Stimulated activated CD4-positive, alpha-beta T cell treated with anti-CD3 and anti-CD28 coated beads, Interleukin-12 subunit alpha, Interleukin-12 subunit beta, amount 100 ng/mL, for 48 hours (primary cell): ENCODE measurements around the gene WDR81.
"Not testable (repeated sequence)": the region's sequence is repeated elsewhere in the genome, so short reads cannot be mapped to it uniquely, and the experiment has no call there.

Source experiments
- DNase-seq, 3 donors: peaks; one replicate each; pipeline ENCODE4 v3.0.0-alpha.2; 2020; ENCODE audit warnings: low read depth in 2 of 3, low spot score in 1 of 3

The WDR81 gene

GRCh38 chr17:1753767-1754429 lies 29.4 kb downstream of the WDR81 start:
- no peak for DNase-seq

- DNase-seq, result no peak
Measured at GRCh38 chr17:1754430-1755112, 30.1 kb downstream of the WDR81 start.

GRCh38 chr17:1755252-1755826 lies 30.8 kb downstream of the WDR81 start:
- no peak for DNase-seq

GRCh38 chr17:1755827-1756262 lies 31.3 kb downstream of the WDR81 start:
- no peak for DNase-seq

- DNase-seq, result no peak
Measured at GRCh38 chr17:1758807-1759206, 34.3 kb downstream of the WDR81 start.

- DNase-seq, result no peak
Measured at GRCh38 chr17:1759529-1759928, 35.0 kb downstream of the WDR81 start.

GRCh38 chr17:1762233-1762900 lies 37.9 kb downstream of the WDR81 start:
- DNase-seq, result no peak

- DNase-seq, result no peak
Measured at GRCh38 chr17:1762901-1763898, 38.7 kb downstream of the WDR81 start.

- DNase-seq, result peak; percentile 9 to 40 (median 16)
Measured at GRCh38 chr17:1764284-1764683, 39.8 kb downstream of the WDR81 start.

- DNase-seq, result not testable (repeated sequence)
Measured at GRCh38 chr17:1764705-1765104, 40.2 kb downstream of the WDR81 start.

GRCh38 chr17:1765576-1765975 lies 41.1 kb downstream of the WDR81 start:
- DNase-seq, result no peak

GRCh38 chr17:1766382-1767135 lies 42.1 kb downstream of the WDR81 start:
- DNase-seq, result no peak

GRCh38 chr17:1767358-1767757 lies 42.9 kb downstream of the WDR81 start:
- no peak for DNase-seq

- no peak for DNase-seq
Measured at GRCh38 chr17:1769822-1770477, 45.4 kb downstream of the WDR81 start.

- DNase-seq, result not testable (repeated sequence)
Measured at GRCh38 chr17:1773000-1773695, 48.6 kb downstream of the WDR81 start.

GRCh38 chr17:1773696-1774181 lies 49.2 kb downstream of the WDR81 start:
- no peak for DNase-seq

- no peak for DNase-seq
Measured at GRCh38 chr17:1774390-1775176, 50.1 kb downstream of the WDR81 start.

- DNase-seq, result no peak
Measured at GRCh38 chr17:1776328-1776727, 51.8 kb downstream of the WDR81 start.
